Measurements from ENCODE around the gene CYP4V2.

The CYP4V2 gene

DNA sequence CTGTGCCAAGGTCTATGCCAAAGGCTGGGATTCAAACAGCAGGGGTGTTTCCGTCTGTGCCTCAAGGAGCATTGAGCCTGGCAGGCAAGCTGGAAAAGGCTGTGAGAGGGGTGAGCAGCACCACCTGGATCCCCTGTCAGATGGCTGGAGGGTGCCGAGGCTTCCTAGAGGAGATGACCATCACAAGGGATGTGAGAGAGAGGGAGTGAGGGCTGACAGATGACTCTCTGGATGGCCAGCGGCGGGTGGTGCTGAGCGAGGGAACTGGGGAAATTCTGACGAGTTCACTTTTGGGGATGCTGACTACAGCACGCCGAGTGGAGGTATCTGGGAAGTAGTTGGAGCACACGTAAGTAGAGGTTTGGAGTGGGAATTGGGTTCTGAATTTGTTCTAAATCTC lies 22.6 kb upstream of the CYP4V2 start:
- no peak overlapping the region for H3K27ac Mint-ChIP-seq
- H3K4me1 Mint-ChIP-seq, result no peaks in the 10 kb centered on the region

DNA sequence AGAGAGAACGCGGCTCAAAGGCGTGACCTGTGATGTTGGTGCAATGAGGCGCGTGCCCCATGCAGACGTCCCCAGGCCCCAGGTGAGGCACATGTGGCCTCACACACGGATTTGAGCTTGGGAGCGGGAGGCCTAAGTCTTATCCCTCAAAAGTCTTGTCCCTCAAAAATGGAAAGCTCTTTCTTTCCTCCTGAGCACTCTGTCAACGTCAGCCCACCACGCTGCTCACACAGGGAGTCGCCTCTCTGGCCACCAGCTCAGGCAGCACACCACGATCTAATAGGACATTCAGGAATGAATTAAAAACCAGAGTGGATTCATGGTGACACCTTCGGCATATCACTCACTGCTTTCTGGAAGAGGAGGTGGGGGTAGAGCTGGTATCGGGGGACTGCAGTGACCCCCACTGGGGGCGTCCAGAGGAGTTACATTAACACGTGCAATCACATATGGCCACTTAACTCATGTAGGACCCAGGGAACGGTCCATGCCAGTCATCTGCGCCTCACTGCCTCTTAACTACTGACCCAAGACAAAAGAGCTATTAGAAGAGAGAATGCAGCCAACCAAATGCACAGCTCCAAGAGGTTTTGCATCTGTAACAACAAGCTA lies 21.9 kb upstream of the CYP4V2 start:
- no peak overlapping the region for H3K27ac Mint-ChIP-seq
- H3K36me3 Mint-ChIP-seq, result no peaks in the 10 kb centered on the region
- H3K27me3 Mint-ChIP-seq, result no peaks in the 10 kb centered on the region
- H3K4me3 Mint-ChIP-seq, result no peak overlapping the region
- no peaks in the 10 kb centered on the region for H3K9me3 Mint-ChIP-seq
- no peaks in the 10 kb centered on the region for H3K4me1 Mint-ChIP-seq

More for the DNA sequence above, 22.6 kb upstream of the CYP4V2 start:
- no peak overlapping the region for H3K4me3 Mint-ChIP-seq
- no peaks in the 10 kb centered on the region for H3K36me3 Mint-ChIP-seq
- no peaks in the 10 kb centered on the region for H3K9me3 Mint-ChIP-seq
- H3K27me3 Mint-ChIP-seq, result no peaks in the 10 kb centered on the region

DNA sequence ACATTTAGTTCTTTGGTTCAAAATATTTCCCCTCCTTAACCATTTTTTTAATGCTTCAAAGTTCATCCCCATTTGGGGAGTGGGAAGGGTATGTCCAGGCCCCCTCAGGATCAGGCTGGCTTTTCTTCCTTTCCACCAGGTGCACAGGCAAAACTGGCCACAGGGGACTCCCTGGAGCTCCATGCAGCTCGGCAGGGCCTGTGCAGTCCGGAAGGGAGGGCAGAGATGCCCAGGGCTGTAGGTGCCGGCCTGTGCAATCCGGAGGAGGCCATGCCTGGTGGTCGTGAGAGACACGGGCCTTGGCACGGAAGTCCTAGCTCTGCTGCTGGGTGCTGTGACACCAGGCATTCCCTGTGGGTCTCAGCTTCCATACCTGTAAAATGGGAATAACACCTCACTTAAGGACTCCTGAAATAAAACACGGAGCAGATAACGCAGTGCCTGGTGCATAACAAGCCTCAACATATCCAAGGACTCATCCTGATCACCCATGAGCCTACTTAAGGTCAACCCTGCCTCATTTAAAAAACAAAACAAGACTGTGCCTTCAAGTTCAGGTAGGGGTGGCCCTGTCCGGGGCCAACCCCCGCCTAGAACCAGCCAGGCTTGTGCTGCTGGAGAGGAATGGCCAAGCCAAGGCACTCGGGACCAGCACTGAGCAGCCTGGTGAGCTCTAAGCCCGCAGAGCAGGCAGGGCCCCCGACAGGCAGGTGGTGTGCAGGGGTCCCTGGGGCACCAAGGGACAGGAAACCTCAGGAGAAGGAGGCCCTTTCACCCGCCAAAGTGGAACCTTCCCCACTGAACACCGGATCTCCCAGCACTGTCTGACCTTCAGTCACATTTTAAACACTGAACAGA lies 21.2 kb upstream of the CYP4V2 start:
- Mint-ChIP-seq H3K4me3 (no peak overlapping the region), H3K36me3 (no peaks in the 10 kb centered on the region), H3K9me3 (no peaks in the 10 kb centered on the region), H3K4me1 (no peaks in the 10 kb centered on the region), H3K27ac (no peak overlapping the region), H3K27me3 (no peaks in the 10 kb centered on the region)

DNA sequence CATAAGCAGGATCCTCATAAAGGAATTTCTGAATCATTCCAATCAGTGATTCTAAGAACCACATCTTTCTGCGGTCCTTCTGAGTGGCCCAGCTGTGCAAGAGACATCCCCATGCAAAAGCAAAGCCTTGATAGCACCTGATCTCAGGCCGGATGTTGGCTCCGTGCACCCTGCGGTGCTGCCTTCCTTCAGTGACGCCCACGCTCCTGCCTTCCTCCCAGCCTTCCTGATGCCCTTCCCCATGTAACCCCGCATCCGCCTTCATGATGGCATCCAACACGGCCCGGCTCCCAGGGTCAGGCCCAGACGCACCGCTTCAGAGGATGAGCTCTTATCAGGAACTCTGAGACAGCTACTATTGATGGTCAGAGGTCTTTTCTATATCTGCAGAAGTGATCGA lies 20.4 kb upstream of the CYP4V2 start:
- Mint-ChIP-seq H3K36me3 (no peaks in the 10 kb centered on the region), H3K9me3 (no peaks in the 10 kb centered on the region), H3K4me1 (no peaks in the 10 kb centered on the region), H3K27ac (no peak overlapping the region), H3K27me3 (no peaks in the 10 kb centered on the region), H3K4me3 (no peak overlapping the region)

DNA sequence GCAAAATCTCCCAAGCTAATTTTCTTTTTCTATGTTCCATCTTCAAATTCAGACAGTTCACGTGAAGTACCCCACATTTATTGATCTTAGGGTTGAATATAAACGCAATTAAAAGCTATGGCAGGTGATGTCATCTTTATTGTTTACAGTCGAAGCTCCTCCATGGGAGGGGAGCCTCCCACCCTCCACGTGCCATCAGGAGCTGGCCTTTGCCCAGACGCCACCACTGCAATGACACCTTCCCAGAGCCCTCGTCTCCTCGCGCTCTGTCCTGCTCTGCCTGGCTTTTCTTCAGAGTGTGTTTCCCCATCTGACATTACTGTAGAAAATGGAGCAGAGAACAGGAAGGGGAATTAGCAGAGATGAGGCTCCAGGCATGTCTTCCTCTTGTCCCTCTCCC lies 18.8 kb upstream of the CYP4V2 start:
- no peaks in the 10 kb centered on the region for H3K4me1 Mint-ChIP-seq
- no peaks in the 10 kb centered on the region for H3K9me3 Mint-ChIP-seq
- no peaks in the 10 kb centered on the region for H3K36me3 Mint-ChIP-seq
- no peaks in the 10 kb centered on the region for H3K27me3 Mint-ChIP-seq
- H3K27ac Mint-ChIP-seq, result no peak overlapping the region
- H3K4me3 Mint-ChIP-seq, result no peak overlapping the region

DNA sequence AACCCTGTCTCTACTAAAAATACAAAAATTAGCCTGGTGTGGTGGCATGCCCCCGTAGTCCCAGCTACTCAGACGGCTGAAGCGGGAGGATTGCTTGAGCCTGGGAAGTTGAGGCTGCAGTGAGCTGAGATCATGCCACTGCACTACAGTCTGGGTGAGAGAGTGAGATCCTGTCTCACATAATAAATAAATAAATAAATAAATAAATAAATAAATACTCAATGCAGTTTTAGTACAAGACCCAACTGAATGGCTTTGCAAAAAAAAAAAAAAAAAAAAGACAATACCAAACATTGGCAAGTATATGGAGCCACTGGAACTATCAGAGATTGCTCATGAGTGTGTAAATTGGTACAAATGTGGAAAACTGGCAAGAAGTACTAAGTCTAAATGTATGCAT lies 3.3 kb upstream of the CYP4V2 start:
- Mint-ChIP-seq H3K9me3 (no peaks in the 10 kb centered on the region), H3K27me3 (peaks cover 2% of the 10 kb centered on the region), H3K4me1 (peaks cover 34% of the 10 kb centered on the region), H3K27ac (no peak overlapping the region), H3K36me3 (no peaks in the 10 kb centered on the region), H3K4me3 (no peak overlapping the region)

DNA sequence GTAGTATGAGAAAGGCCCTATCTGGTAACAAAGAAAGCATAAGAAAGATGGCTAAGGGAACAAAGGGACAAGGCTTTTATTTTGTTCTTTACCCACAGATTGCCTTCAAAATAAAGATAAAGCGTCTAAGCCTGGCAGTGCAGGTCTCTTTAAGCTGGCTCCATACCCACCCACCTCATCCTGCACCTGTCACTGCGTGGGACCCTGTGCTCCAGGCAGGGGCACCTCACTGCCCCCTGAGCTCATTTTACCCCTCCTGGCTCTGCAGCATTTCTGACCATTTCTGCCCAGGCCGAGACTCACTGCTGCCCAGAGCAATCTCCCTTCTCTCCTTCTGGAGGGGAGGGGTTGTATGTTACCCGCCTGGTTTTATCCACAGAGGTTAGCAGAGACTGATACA lies 1.7 kb upstream of the CYP4V2 start:
- Mint-ChIP-seq H3K27ac (peak overlapping the region; percentile 91), H3K4me3 (peak overlapping the region; percentile 90), H3K27me3 (peaks cover under 1% of the 10 kb centered on the region), H3K9me3 (no peaks in the 10 kb centered on the region), H3K36me3 (no peaks in the 10 kb centered on the region), H3K4me1 (peaks cover 43% of the 10 kb centered on the region)

DNA sequence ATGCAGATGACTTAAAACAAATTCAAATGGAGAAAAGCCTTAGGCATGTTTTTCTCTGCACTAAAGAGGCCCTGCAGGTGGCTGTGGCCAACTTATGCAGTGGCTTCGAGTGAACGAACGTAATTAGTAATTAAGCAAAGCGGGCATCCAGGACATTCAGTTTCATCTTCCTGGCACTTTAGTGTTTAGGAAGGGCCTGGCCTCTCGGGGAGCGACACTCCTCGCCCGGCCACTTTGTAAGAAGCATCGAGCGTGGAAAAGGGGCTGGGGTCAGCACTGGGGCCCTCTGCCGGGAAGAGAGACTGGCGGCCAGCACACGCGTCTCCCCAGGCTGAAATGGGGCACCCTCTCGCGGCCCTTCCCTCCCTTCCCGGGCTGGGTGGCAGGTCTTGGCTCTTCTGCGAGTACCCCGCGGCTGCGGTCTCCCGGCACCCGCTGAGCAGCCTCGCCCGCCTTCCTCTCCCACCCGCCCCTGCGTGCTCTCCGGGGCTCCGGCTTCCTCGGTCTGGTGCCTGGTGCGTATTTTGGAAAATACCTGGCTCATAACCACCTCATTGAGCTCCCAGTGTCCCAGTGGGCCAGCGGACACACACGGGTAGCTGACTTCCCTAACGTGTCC lies 677 bp upstream of the CYP4V2 start:
- H3K27ac Mint-ChIP-seq, result peak overlapping the region; percentile 91
- H3K4me1 Mint-ChIP-seq, result peaks cover 50% of the 10 kb centered on the region
- peaks cover 7% of the 10 kb centered on the region for H3K36me3 Mint-ChIP-seq
- H3K9me3 Mint-ChIP-seq, result no peaks in the 10 kb centered on the region
- H3K4me3 Mint-ChIP-seq, result peak overlapping the region; percentile 90
- H3K27me3 Mint-ChIP-seq, result no peaks in the 10 kb centered on the region

DNA sequence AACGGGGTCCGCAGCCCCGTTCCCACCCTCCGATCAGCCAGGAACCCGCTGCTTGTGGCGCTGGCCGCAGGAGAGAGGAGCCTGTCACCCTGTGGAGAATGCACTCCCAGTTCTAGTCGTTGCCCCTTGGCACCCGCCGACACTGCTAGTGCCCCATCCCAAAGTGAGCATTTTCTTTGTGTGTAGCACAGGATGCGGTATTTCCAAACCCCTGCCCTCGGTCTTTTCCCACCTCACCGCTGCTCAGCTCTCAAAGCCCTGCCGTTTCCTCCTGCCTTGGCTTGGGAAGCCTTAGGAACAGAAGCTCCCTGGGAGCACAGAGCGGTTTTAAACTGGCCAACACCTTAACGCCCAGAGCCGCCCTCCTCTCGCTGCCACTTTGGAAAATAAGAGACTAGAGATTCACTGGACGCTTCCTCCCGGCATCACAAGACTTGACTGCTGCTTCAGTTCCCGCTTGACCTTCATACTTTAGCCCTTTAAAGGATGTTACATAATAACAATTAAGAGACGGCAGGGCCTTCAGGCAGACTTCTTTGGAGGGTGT lies 772 bp downstream of the CYP4V2 start:
- peak overlapping the region; percentile 91 for H3K4me3 Mint-ChIP-seq
- H3K27me3 Mint-ChIP-seq, result no peaks in the 10 kb centered on the region
- H3K9me3 Mint-ChIP-seq, result no peaks in the 10 kb centered on the region
- H3K4me1 Mint-ChIP-seq, result peaks cover 58% of the 10 kb centered on the region
- peak overlapping the region; percentile 96 for H3K27ac Mint-ChIP-seq
- peaks cover 16% of the 10 kb centered on the region for H3K36me3 Mint-ChIP-seq

DNA sequence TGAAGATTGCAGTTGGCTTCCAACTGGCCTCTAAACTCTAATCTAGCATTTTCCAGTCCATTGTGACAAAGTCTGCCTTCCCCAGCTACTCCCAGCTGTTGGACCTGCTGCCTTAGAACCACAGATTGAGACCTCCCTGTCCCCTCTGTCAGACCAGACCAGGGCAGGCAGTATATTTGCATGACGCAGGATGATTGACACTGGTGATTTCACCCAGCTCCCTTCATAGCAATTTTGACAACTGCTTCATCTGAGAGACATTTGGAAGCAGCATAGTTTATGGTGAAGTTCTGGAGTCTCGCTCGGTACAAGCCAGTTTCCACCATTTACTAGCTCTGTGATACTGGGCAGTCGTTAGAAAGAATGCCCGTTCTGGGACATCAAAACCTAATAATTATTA lies 2.5 kb downstream of the CYP4V2 start:
- H3K27ac Mint-ChIP-seq, result no peak overlapping the region
- H3K36me3 Mint-ChIP-seq, result peaks cover 16% of the 10 kb centered on the region
- H3K9me3 Mint-ChIP-seq, result no peaks in the 10 kb centered on the region
- no peaks in the 10 kb centered on the region for H3K27me3 Mint-ChIP-seq
- peaks cover 54% of the 10 kb centered on the region for H3K4me1 Mint-ChIP-seq
- H3K4me3 Mint-ChIP-seq, result peak overlapping the region; percentile 37

DNA sequence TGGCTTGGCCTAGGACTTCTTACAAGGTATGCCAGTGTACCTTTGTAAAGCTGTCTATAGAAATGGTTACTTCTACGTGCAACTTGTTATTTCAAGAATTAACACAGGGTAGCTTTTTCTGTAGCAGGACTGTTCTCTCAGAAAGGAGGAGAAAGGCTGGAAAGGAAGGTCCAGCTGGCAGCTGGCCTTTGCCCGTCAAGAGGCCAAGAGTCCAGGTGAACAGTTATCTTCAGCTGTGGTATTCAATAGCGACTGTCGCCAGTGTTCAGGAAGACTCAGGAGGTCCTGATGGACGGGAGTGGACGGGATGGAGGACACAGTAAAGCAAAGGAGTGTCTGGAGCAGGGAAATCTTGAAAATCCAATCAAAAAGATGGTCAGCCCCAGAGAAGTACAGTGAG lies 4.7 kb downstream of the CYP4V2 start:
- Mint-ChIP-seq H3K9me3 (no peaks in the 10 kb centered on the region), H3K36me3 (peaks cover 16% of the 10 kb centered on the region), H3K27ac (peak overlapping the region; percentile 74), H3K4me3 (no peak overlapping the region), H3K4me1 (peaks cover 38% of the 10 kb centered on the region), H3K27me3 (no peaks in the 10 kb centered on the region)

DNA sequence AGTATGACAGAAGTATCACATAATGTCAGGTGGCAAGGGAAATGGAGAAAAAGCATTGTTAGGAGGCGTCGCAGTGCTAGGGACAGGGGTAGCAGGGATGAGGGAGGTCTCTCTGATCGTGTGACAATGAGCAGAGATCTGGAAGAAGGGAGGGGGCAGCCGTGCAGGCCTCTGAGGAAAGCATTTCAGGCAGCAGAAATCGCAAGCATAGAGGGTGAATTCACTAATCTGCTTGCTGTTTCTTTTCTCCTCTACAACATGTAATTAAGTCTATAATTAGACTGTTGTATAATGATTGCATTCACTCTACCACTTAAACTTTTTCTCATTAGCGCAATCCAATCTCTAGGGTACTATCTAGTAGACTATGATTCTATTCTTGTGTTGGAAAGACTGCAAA lies 9.1 kb downstream of the CYP4V2 start:
- Mint-ChIP-seq H3K4me1 (peaks cover 21% of the 10 kb centered on the region), H3K4me3 (no peak overlapping the region), H3K36me3 (peaks cover 11% of the 10 kb centered on the region), H3K27me3 (no peaks in the 10 kb centered on the region), H3K9me3 (no peaks in the 10 kb centered on the region), H3K27ac (no peak overlapping the region)

DNA sequence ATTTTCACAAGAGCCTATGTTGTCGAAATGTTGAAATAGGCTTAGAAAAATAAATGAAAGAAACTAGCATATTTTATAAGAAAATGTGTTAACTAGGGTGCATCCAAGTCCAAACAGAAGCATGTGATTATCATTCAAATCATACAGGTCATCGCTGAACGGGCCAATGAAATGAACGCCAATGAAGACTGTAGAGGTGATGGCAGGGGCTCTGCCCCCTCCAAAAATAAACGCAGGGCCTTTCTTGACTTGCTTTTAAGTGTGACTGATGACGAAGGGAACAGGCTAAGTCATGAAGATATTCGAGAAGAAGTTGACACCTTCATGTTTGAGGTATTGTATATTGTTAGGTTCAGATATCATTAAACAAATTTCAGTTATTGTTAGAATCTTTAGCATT lies 9.6 kb downstream of the CYP4V2 start:
- H3K4me3 Mint-ChIP-seq, result no peak overlapping the region
- H3K9me3 Mint-ChIP-seq, result no peaks in the 10 kb centered on the region
- H3K27me3 Mint-ChIP-seq, result no peaks in the 10 kb centered on the region
- H3K36me3 Mint-ChIP-seq, result peaks cover 8% of the 10 kb centered on the region
- H3K4me1 Mint-ChIP-seq, result peaks cover 21% of the 10 kb centered on the region
- H3K27ac Mint-ChIP-seq, result no peak overlapping the region

DNA sequence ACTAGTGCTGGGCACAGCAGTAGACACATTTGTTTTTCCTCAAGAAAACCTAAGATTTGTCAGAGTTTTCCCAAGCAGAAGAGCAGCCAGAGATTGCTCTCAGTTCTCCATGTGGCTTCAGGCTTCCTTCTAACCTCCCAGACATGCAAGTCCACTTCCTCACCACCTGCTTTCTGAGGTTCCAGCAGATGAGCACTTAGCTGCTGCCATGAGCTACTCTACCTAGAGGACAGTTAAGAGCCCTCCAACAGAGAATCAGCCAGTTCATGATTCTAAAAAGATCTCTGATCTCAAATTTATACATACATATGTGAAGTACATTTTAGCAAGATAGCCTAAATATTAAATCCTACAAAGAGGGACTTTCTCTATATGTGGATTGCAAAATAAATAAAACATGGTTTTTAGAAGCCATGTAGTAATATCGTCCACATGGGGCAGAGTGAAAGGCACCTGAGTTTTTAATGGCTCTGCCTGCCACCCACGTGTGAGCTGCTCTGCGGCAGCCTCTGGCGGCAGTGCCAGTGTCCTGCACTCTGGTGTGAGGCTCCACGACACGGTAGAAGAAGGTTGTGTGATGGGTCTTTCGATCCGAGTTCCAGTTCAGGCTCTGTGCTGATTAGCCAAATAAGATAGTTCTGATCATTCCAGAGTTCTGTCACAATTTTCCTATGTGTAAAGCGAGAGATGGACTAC lies 10.3 kb downstream of the CYP4V2 start:
- Mint-ChIP-seq H3K4me3 (peak overlapping the region; percentile 1), H3K4me1 (peaks cover 17% of the 10 kb centered on the region), H3K9me3 (no peaks in the 10 kb centered on the region), H3K36me3 (peaks cover 5% of the 10 kb centered on the region), H3K27ac (peak overlapping the region; percentile 66), H3K27me3 (no peaks in the 10 kb centered on the region)

DNA sequence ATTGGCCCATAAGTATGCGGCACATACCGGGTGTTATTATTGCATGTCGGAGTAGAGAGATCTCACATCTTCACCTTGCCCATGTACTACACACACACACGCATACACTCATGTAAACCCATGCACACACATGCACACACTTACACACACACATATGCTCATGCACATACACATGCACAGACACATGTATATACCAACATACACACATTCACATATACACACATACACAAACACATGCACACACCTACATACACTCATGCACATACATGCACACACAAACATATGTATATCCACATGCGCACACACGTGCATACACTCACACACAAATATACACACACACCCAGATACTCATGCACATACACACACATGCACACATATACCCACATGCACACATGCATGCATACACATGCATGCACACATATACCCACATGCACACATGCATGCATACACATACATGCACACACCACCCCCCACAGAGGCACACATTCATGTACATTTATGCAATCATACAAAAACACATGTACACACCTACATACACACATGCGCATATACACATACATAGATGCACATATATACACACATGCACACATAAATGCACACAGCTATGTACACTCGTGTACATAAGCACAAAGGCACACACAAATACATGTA lies 11.2 kb downstream of the CYP4V2 start:
- Mint-ChIP-seq H3K9me3 (no peaks in the 10 kb centered on the region), H3K27ac (no peak overlapping the region), H3K4me1 (peaks cover 10% of the 10 kb centered on the region), H3K4me3 (no peak overlapping the region), H3K27me3 (no peaks in the 10 kb centered on the region), H3K36me3 (no peaks in the 10 kb centered on the region)
